ENCODE data around the gene DIAPH3.

DIAPH3 gene

GRCh38 chr13:59666504-59666903 lies 497.2 kb downstream of the DIAPH3 start:
- POLR2A ChIA-PET = no interaction called here
- CTCF ChIA-PET = interaction anchor here (0.6 to 0.7 kb wide), 3 partner anchors 9 to 663 kb away, joined by 3 to 5 read pairs (median 4); no protein-coding TSS in a partner anchor
- TF ChIP-seq HOXA7 (CRISPR knock-in tag; IDR thresholded peaks at IDR 0.05; ENCODE audit: borderline replicate concordance) (no peak), ZFP69B (tag by site-specific recombination; IDR thresholded peaks at IDR 0.05) (no peak), ZNF155 (tag by site-specific recombination; IDR thresholded peaks at IDR 0.05) (no peak), ZBTB11 (tag by site-specific recombination; conservative IDR thresholded peaks at IDR 0.05; ENCODE audit: low read depth) (no peak), FEZF1 (tag by site-specific recombination; IDR thresholded peaks at IDR 0.05) (no peak), MYNN (tag by site-specific recombination; IDR thresholded peaks at IDR 0.05; ENCODE audit: borderline replicate concordance) (no peak), GLI2 (tag by site-specific recombination; IDR thresholded peaks at IDR 0.05; ENCODE audit: borderline replicate concordance, low read depth) (no peak), ZNF18 (tag by site-specific recombination; IDR thresholded peaks at IDR 0.05) (no peak), MZF1 (tag by site-specific recombination; IDR thresholded peaks at IDR 0.05; ENCODE audit: borderline replicate concordance) (no peak), ZBTB48 (tag by site-specific recombination; IDR thresholded peaks at IDR 0.05) (no peak), REPIN1 (tag by site-specific recombination; IDR thresholded peaks at IDR 0.05; ENCODE audit: low read depth) (no peak)
- no peak overlapping the region for H3K27ac ChIP-seq (ENCODE audit: extremely low read depth, low read depth, low read length)
- H3K4me1 ChIP-seq (ENCODE audit: control insufficient read depth, insufficient read depth, low read length) = no peaks in the 10 kb centered on the region
- no peak overlapping the region for H3K4me3 ChIP-seq (ENCODE audit: low read depth, low read length)
- H3K36me3 ChIP-seq (ENCODE audit: control insufficient read depth in 2 of 2, insufficient read depth in 1 of 2, low read length in 2 of 2) = no peaks in the 10 kb centered on the region
- no peaks in the 10 kb centered on the region for H3K9me3 ChIP-seq (ENCODE audit: control insufficient read depth, insufficient read depth, low read depth, low read length)

- CTCF ChIA-PET = interaction anchor here (0.6 to 1.3 kb wide), 3 partner anchors 10 to 664 kb away, joined by 3 to 5 read pairs (median 5); no protein-coding TSS in a partner anchor
- no peak overlapping the region for H3K27ac ChIP-seq (ENCODE audit: extremely low read depth, low read depth, low read length)
Observed at GRCh38 chr13:59665732-59666131, 498.0 kb downstream of the DIAPH3 start.

More at GRCh38 chr13:59665732-59666131, 498.0 kb downstream of the DIAPH3 start:
- H3K9me3 ChIP-seq (ENCODE audit: control insufficient read depth, insufficient read depth, low read depth, low read length) = no peaks in the 10 kb centered on the region
- H3K36me3 ChIP-seq (ENCODE audit: control insufficient read depth in 2 of 2, insufficient read depth in 1 of 2, low read length in 2 of 2) = no peaks in the 10 kb centered on the region
- POLR2A ChIA-PET = no interaction called here
- TF ChIP-seq ZNF16 (tag by site-specific recombination; IDR thresholded peaks at IDR 0.05; ENCODE audit: low read depth) (no peak), REST (tag by site-specific recombination; IDR thresholded peaks at IDR 0.05) (no peak), ZNF692 (tag by site-specific recombination; IDR thresholded peaks at IDR 0.05) (no peak), ZNF140 (tag by site-specific recombination; IDR thresholded peaks at IDR 0.05) (no peak), TRIM28 (IDR thresholded peaks at IDR 0.05; ENCODE audit: borderline replicate concordance, low read length) (no peak), SCRT2 (tag by site-specific recombination; IDR thresholded peaks at IDR 0.05) (no peak)
- H3K4me1 ChIP-seq (ENCODE audit: control insufficient read depth, insufficient read depth, low read length) = no peaks in the 10 kb centered on the region
- no peak overlapping the region for H3K4me3 ChIP-seq (ENCODE audit: low read depth, low read length)
